OCI-M2 (cell line): ENCODE results near the gene KLHDC10.
"Not testable (repeated sequence)": the region's sequence is repeated elsewhere in the genome, so short reads cannot be mapped to it uniquely, and the experiment has no call there.

Experiments
- DNase-seq: peaks from one replicate; lab custom pipeline; 2025; ENCODE audit not compliant: unreplicated experiment; lab: John Stamatoyannopoulos, UW

KLHDC10 gene

GRCh38 chr7:130141161-130141883, 71.0 kb downstream of the KLHDC10 start:
- no peak for DNase-seq

GRCh38 chr7:130141884-130142653, 71.7 kb downstream of the KLHDC10 start:
- DNase-seq, result no peak

- no peak for DNase-seq
Observed at GRCh38 chr7:130142654-130143333, 72.5 kb downstream of the KLHDC10 start.

GRCh38 chr7:130143334-130143732, 73.0 kb downstream of the KLHDC10 start:
- no peak for DNase-seq

GRCh38 chr7:130143986-130144311, 73.6 kb downstream of the KLHDC10 start:
- DNase-seq, result no peak

GRCh38 chr7:130144312-130145171, 74.2 kb downstream of the KLHDC10 start:
- no peak for DNase-seq

GRCh38 chr7:130145424-130146100, 75.2 kb downstream of the KLHDC10 start:
- DNase-seq, result no peak

- not testable (repeated sequence) for DNase-seq
Observed at GRCh38 chr7:130146142-130146541, 75.8 kb downstream of the KLHDC10 start.

GRCh38 chr7:130146693-130147405, 76.5 kb downstream of the KLHDC10 start:
- no peak for DNase-seq

- DNase-seq, result no peak
Observed at GRCh38 chr7:130147710-130148325, 77.5 kb downstream of the KLHDC10 start.

- no peak for DNase-seq
Observed at GRCh38 chr7:130148561-130148960, 78.2 kb downstream of the KLHDC10 start.

- no peak for DNase-seq
Observed at GRCh38 chr7:130149281-130150139, 79.2 kb downstream of the KLHDC10 start.

- no peak for DNase-seq
Observed at GRCh38 chr7:130150587-130150986, 80.3 kb downstream of the KLHDC10 start.

GRCh38 chr7:130151591-130152492, 81.5 kb downstream of the KLHDC10 start:
- DNase-seq, result no peak

- DNase-seq, result no peak
Observed at GRCh38 chr7:130152493-130153210, 82.3 kb downstream of the KLHDC10 start.

- DNase-seq, result no peak
Observed at GRCh38 chr7:130153211-130153908, 83.0 kb downstream of the KLHDC10 start.
